Measurements from ENCODE around the gene HAUS5.
A peak's percentile ranks its signal among the peaks of the same experiment; 100 is the strongest.
"Not testable (repeated sequence)": the region's sequence is repeated elsewhere in the genome, so short reads cannot be mapped to it uniquely, and the experiment has no call there.

HAUS5 gene

GRCh38 chr19:35612559-35613321 lies at the start of gene HAUS5:
Gene HAUS5, plus strand, starts transcription at chr19:35612735. Its CDS starts 60 bp downstream, at chr19:35612795.
- DNase-seq (ENCODE audit: low spot score) = peak; percentile 98

- DNase-seq (ENCODE audit: low spot score) = no peak
Observed at GRCh38 chr19:35562776-35563175, 49.8 kb upstream of the HAUS5 start.

- no peak for DNase-seq (ENCODE audit: low spot score)
Observed at GRCh38 chr19:35563207-35563829, 49.2 kb upstream of the HAUS5 start, which contains the start of gene ATP4A. Gene ATP4A, minus strand, starts transcription at chr19:35563658. Its CDS starts 29 bp downstream, at chr19:35563629.

GRCh38 chr19:35565016-35565856 lies 47.3 kb upstream of the HAUS5 start:
- DNase-seq (ENCODE audit: low spot score) = no peak

- no peak for DNase-seq (ENCODE audit: low spot score)
Observed at GRCh38 chr19:35566738-35567137, 45.8 kb upstream of the HAUS5 start.

- no peak for DNase-seq (ENCODE audit: low spot score)
Observed at GRCh38 chr19:35569281-35569781, 43.2 kb upstream of the HAUS5 start.

- DNase-seq (ENCODE audit: low spot score) = no peak
Observed at GRCh38 chr19:35571406-35571965, 41.0 kb upstream of the HAUS5 start.

- DNase-seq (ENCODE audit: low spot score) = no peak
Observed at GRCh38 chr19:35577918-35578317, 34.6 kb upstream of the HAUS5 start.

GRCh38 chr19:35578707-35579106 lies 33.8 kb upstream of the HAUS5 start:
- no peak for DNase-seq (ENCODE audit: low spot score)

- no peak for DNase-seq (ENCODE audit: low spot score)
Observed at GRCh38 chr19:35582760-35583159, 29.8 kb upstream of the HAUS5 start.

GRCh38 chr19:35585848-35586247 lies 26.7 kb upstream of the HAUS5 start, which contains the start of gene PMIS2:
Gene PMIS2, plus strand, starts transcription at chr19:35586173. Its CDS starts 87 bp downstream, at chr19:35586260.
- DNase-seq (ENCODE audit: low spot score) = no peak

GRCh38 chr19:35587321-35587720 lies 25.2 kb upstream of the HAUS5 start:
- DNase-seq (ENCODE audit: low spot score) = no peak

GRCh38 chr19:35590875-35591274 lies 21.7 kb upstream of the HAUS5 start:
- DNase-seq (ENCODE audit: low spot score) = no peak

- DNase-seq (ENCODE audit: low spot score) = peak; percentile 31
Observed at GRCh38 chr19:35592226-35592625, 20.3 kb upstream of the HAUS5 start.

- not testable (repeated sequence) for DNase-seq (ENCODE audit: low spot score)
Observed at GRCh38 chr19:35595026-35595425, 17.5 kb upstream of the HAUS5 start.

- DNase-seq (ENCODE audit: low spot score) = no peak
Observed at GRCh38 chr19:35595928-35596327, 16.6 kb upstream of the HAUS5 start.

GRCh38 chr19:35596366-35596999 lies 16.1 kb upstream of the HAUS5 start:
- peak; percentile 19 for DNase-seq (ENCODE audit: low spot score)

GRCh38 chr19:35601971-35602370 lies 10.6 kb upstream of the HAUS5 start:
- no peak for DNase-seq (ENCODE audit: low spot score)

- not testable (repeated sequence) for DNase-seq (ENCODE audit: low spot score)
Observed at GRCh38 chr19:35604436-35604835, 8.1 kb upstream of the HAUS5 start.

- not testable (repeated sequence) for DNase-seq (ENCODE audit: low spot score)
Observed at GRCh38 chr19:35607170-35607569, 5.4 kb upstream of the HAUS5 start.

GRCh38 chr19:35607661-35608060 lies 4.9 kb upstream of the HAUS5 start:
- no peak for DNase-seq (ENCODE audit: low spot score)

All from AG08395 (cell line).